ENCODE measurements around the gene PTH1R. TPM values are rescaled to one million over a fixed set of nuclear protein-coding genes. Genes with fewer than 3 reads are reported as not detected.

The PTH1R gene
- total RNA-seq, 1 donor from 2014 or later: not detected

- Histone ChIP-seq H3F3A (ENCODE audit: low read depth) (no peaks in the 10 kb centered on the region), H2AFZ (replicated peaks) (no peak overlapping the region), H4K20me1 (ENCODE audit: low read depth) (peaks cover 54% of the 10 kb centered on the region), H3K79me2 (ENCODE audit: low read depth) (peaks cover 50% of the 10 kb centered on the region), H3K4me3 (no peak overlapping the region), H3K4me1 (peaks cover 7% of the 10 kb centered on the region), H3K9ac (no peak overlapping the region), H3K9me3 (ENCODE audit: low read depth) (no peaks in the 10 kb centered on the region), H3K27ac (no peak overlapping the region), H3K36me3 (no peaks in the 10 kb centered on the region), H3K4me2 (no peak overlapping the region), H3K27me3 (no peaks in the 10 kb centered on the region)
- TF ChIP-seq EZH2 (IDR thresholded peaks at IDR 0.05) (no peak), CTCF (IDR thresholded peaks at IDR 0.05) (no peak), EZH2phosphoT487 (IDR thresholded peaks at IDR 0.05) (no peak)
- DNase-seq (ENCODE audit: low spot score): no peak
- Mint-ChIP-seq H3K36me3 (peaks cover 19% of the 10 kb centered on the region), H3K27me3 (ENCODE audit: insufficient read depth, low read depth) (no peaks in the 10 kb centered on the region), H3K4me1 (peaks cover 12% of the 10 kb centered on the region), H3K9me3 (no peaks in the 10 kb centered on the region), H3K27ac (no peak overlapping the region), H3K4me3 (no peak overlapping the region)
These were observed 50.8 kb downstream of the PTH1R start for GRCh38 chr3:46928282-46928681.

- peaks cover 60% of the 10 kb centered on the region for H3K79me2 ChIP-seq (ENCODE audit: low read depth)
- no peak overlapping the region for H3K4me2 ChIP-seq
- peaks cover 16% of the 10 kb centered on the region for H3K36me3 Mint-ChIP-seq
- H3K9me3 Mint-ChIP-seq: no peaks in the 10 kb centered on the region
- no peaks in the 10 kb centered on the region for H3K9me3 ChIP-seq (ENCODE audit: low read depth)
- H3F3A ChIP-seq (ENCODE audit: low read depth): no peaks in the 10 kb centered on the region
- H3K36me3 ChIP-seq: no peaks in the 10 kb centered on the region
- no peak overlapping the region for H3K9ac ChIP-seq
- no peaks in the 10 kb centered on the region for H3K27me3 ChIP-seq
- no peak overlapping the region for H2AFZ ChIP-seq (replicated peaks)
- H4K20me1 ChIP-seq (ENCODE audit: low read depth): peaks cover 49% of the 10 kb centered on the region
- peaks cover 12% of the 10 kb centered on the region for H3K4me1 Mint-ChIP-seq
- TF ChIP-seq CTCF (IDR thresholded peaks at IDR 0.05) (no peak), EZH2 (IDR thresholded peaks at IDR 0.05) (no peak), EZH2phosphoT487 (IDR thresholded peaks at IDR 0.05) (no peak)
- no peak overlapping the region for H3K4me3 Mint-ChIP-seq
- no peak overlapping the region for H3K4me3 ChIP-seq
- DNase-seq (ENCODE audit: low spot score): no peak
- no peak overlapping the region for H3K27ac ChIP-seq
- H3K27ac Mint-ChIP-seq: no peak overlapping the region
- H3K4me1 ChIP-seq: peaks cover 7% of the 10 kb centered on the region
- no peaks in the 10 kb centered on the region for H3K27me3 Mint-ChIP-seq (ENCODE audit: insufficient read depth, low read depth)
These were observed 51.8 kb downstream of the PTH1R start for GRCh38 chr3:46929324-46929723.

- H3K4me1 ChIP-seq: peaks cover 7% of the 10 kb centered on the region
- Mint-ChIP-seq H3K27me3 (ENCODE audit: insufficient read depth, low read depth) (no peaks in the 10 kb centered on the region), H3K36me3 (peaks cover 18% of the 10 kb centered on the region), H3K9me3 (no peaks in the 10 kb centered on the region), H3K4me1 (peaks cover 14% of the 10 kb centered on the region), H3K4me3 (no peak overlapping the region), H3K27ac (peak overlapping the region; percentile 46)
- H3K79me2 ChIP-seq (ENCODE audit: low read depth): peaks cover 70% of the 10 kb centered on the region
- TF ChIP-seq EZH2phosphoT487 (IDR thresholded peaks at IDR 0.05): no peak
- H3K27me3 ChIP-seq: no peaks in the 10 kb centered on the region
- DNase-seq (ENCODE audit: low spot score): no peak
- no peaks in the 10 kb centered on the region for H3F3A ChIP-seq (ENCODE audit: low read depth)
- no peak overlapping the region for H3K27ac ChIP-seq
- peaks cover 53% of the 10 kb centered on the region for H4K20me1 ChIP-seq (ENCODE audit: low read depth)
- no peaks in the 10 kb centered on the region for H3K9me3 ChIP-seq (ENCODE audit: low read depth)
- H3K9ac ChIP-seq: no peak overlapping the region
- H3K4me3 ChIP-seq: no peak overlapping the region
- H3K36me3 ChIP-seq: no peaks in the 10 kb centered on the region
- H3K4me2 ChIP-seq: no peak overlapping the region
- no peak overlapping the region for H2AFZ ChIP-seq (replicated peaks)
These were observed 52.8 kb downstream of the PTH1R start for GRCh38 chr3:46930166-46930944.

- no peaks in the 10 kb centered on the region for H3K27me3 ChIP-seq
- no peaks in the 10 kb centered on the region for H3F3A ChIP-seq (ENCODE audit: low read depth)
- no peaks in the 10 kb centered on the region for H3K27me3 Mint-ChIP-seq (ENCODE audit: insufficient read depth, low read depth)
- no peak overlapping the region for H3K9ac ChIP-seq
- H3K4me1 ChIP-seq: peaks cover 7% of the 10 kb centered on the region
- no peak overlapping the region for H3K27ac ChIP-seq
- H3K4me3 ChIP-seq: no peak overlapping the region
- no peak overlapping the region for H3K4me3 Mint-ChIP-seq
- peak overlapping the region; percentile 83 for H3K27ac Mint-ChIP-seq
- no peaks in the 10 kb centered on the region for H3K36me3 ChIP-seq
- H2AFZ ChIP-seq (replicated peaks): no peak overlapping the region
- peaks cover 70% of the 10 kb centered on the region for H3K79me2 ChIP-seq (ENCODE audit: low read depth)
- DNase-seq (ENCODE audit: low spot score): no peak
- peaks cover 18% of the 10 kb centered on the region for H3K36me3 Mint-ChIP-seq
- H3K4me1 Mint-ChIP-seq: peaks cover 21% of the 10 kb centered on the region
- H4K20me1 ChIP-seq (ENCODE audit: low read depth): peaks cover 54% of the 10 kb centered on the region
- no peak for TF ChIP-seq EZH2phosphoT487 (IDR thresholded peaks at IDR 0.05)
- no peak for TF ChIP-seq EZH2 (IDR thresholded peaks at IDR 0.05)
- no peak for TF ChIP-seq CTCF (IDR thresholded peaks at IDR 0.05)
- H3K4me2 ChIP-seq: no peak overlapping the region
- no peaks in the 10 kb centered on the region for H3K9me3 Mint-ChIP-seq
- H3K9me3 ChIP-seq (ENCODE audit: low read depth): no peaks in the 10 kb centered on the region
These were observed 53.5 kb downstream of the PTH1R start for GRCh38 chr3:46930945-46931403.

Data from neural progenitor cell (in vitro differentiated cells).